HepG2 (cell line): ENCODE measurements around the gene C6orf62. TPM values are rescaled to one million over a fixed set of nuclear protein-coding genes. Genes with fewer than 3 reads are reported as not detected.

Experiments used
- AGO2 ChIP-seq: fragments of 200-400 bp; formaldehyde crosslinking; optimal IDR thresholded peaks from 2 replicates; pipeline ENCODE3; 2017; ENCODE audit warnings: mild to moderate bottlenecking, low read depth, low read length, moderate library complexity
- DZIP1 ChIP-seq: sonication (generic); formaldehyde crosslinking; IDR thresholded peaks from 2 replicates; pipeline ENCODE4 v1.5.0; 2020; ENCODE audit warnings: mild to moderate bottlenecking, missing genetic modification reagents
- ETV6 ChIP-seq: sonication (generic); formaldehyde crosslinking; conservative IDR thresholded peaks from 2 replicates; pipeline ENCODE4 v1.4.0; 2020; ENCODE audit warnings: missing genetic modification reagents
- HIC2 ChIP-seq: sonication (generic); formaldehyde crosslinking; IDR thresholded peaks from 2 replicates; pipeline ENCODE4 v1.9.0; 2022; ENCODE audit warnings: low read depth, missing genetic modification reagents
- HOXA3 ChIP-seq: sonication (generic); formaldehyde crosslinking; IDR thresholded peaks from 2 replicates; pipeline ENCODE4 v1.5.0; 2020; ENCODE audit warnings: missing genetic modification reagents
- MYNN ChIP-seq: sonication (generic); formaldehyde crosslinking; IDR thresholded peaks from 2 replicates; pipeline ENCODE4 v1.4.0; 2020; ENCODE audit warnings: mild to moderate bottlenecking, low read depth, missing genetic modification reagents
- NFIC ChIP-seq: IDR thresholded peaks from 2 replicates; pipeline ENCODE4 v1.6.1; 2012; ENCODE audit warnings: mild to moderate bottlenecking, low read length, inconsistent platforms
- NONO ChIP-seq, 2 experiments: fragments of 450-650 bp in 1 of 2; sonication (generic) in 1 of 2; formaldehyde crosslinking in 1 of 2; IDR thresholded peaks in 1 of 2; conservative IDR thresholded peaks in 1 of 2; 2 replicates each; pipeline versions ENCODE4 v1.6.1 to v1.8.0; 2017 to 2022; ENCODE audit warnings: mild to moderate bottlenecking in 1 of 2, missing genetic modification reagents in 1 of 2, moderate library complexity in 1 of 2
- PLRG1 ChIP-seq: fragments of 450-650 bp; conservative IDR thresholded peaks from 2 replicates; pipeline ENCODE4 v1.6.1; 2016
- SKI ChIP-seq: fragments of 450-650 bp; IDR thresholded peaks from one replicate; pipeline ENCODE4 v1.6.1; 2018; ENCODE audit warnings: mild to moderate bottlenecking; ENCODE audit not compliant: partially characterized antibody
- SMAD9 ChIP-seq: sonication (generic); formaldehyde crosslinking; IDR thresholded peaks from 2 replicates; pipeline ENCODE4 v1.5.1; 2020; ENCODE audit warnings: mild to moderate bottlenecking, missing genetic modification reagents
- SMARCC2 ChIP-seq: fragments of 450-650 bp; IDR thresholded peaks from 2 replicates; pipeline ENCODE4 v1.6.1; 2017; ENCODE audit warnings: antibody characterized with exemption, mild to moderate bottlenecking
- TBX2 ChIP-seq: sonication (generic); formaldehyde crosslinking; IDR thresholded peaks from 2 replicates; pipeline ENCODE4 v1.5.0; 2020; ENCODE audit warnings: missing genetic modification reagents, mild to moderate bottlenecking, borderline replicate concordance
- ZFP1 ChIP-seq: IDR thresholded peaks from 2 replicates; pipeline ENCODE4 v1.6.1; 2016
- ZFP37 ChIP-seq: sonication (generic); formaldehyde crosslinking; IDR thresholded peaks from 2 replicates; pipeline ENCODE4 v1.4.0; 2020; ENCODE audit warnings: missing genetic modification reagents, borderline replicate concordance
- ZNF136 ChIP-seq: sonication (generic); formaldehyde crosslinking; IDR thresholded peaks from 2 replicates; pipeline ENCODE4 v1.8.1; 2022; ENCODE audit warnings: low read depth, mild to moderate bottlenecking, moderate library complexity, missing genetic modification reagents
- ZNF331 ChIP-seq: sonication (generic); formaldehyde crosslinking; IDR thresholded peaks from 2 replicates; pipeline ENCODE4 v1.4.0; 2020; ENCODE audit warnings: missing genetic modification reagents
- ZNF333 ChIP-seq: sonication (generic); formaldehyde crosslinking; IDR thresholded peaks from 2 replicates; pipeline ENCODE4 v1.4.0; 2020; ENCODE audit warnings: mild to moderate bottlenecking, missing genetic modification reagents, borderline replicate concordance
- ZNF746 ChIP-seq: sonication (generic); formaldehyde crosslinking; IDR thresholded peaks from 2 replicates; pipeline ENCODE4 v1.8.0; 2022; ENCODE audit warnings: mild to moderate bottlenecking, missing genetic modification reagents
- ZSCAN21 ChIP-seq: sonication (generic); formaldehyde crosslinking; IDR thresholded peaks from 2 replicates; pipeline ENCODE4 v1.8.0; 2022; ENCODE audit warnings: mild to moderate bottlenecking, missing genetic modification reagents, moderate library complexity, borderline replicate concordance
- polyA plus RNA-seq, 8 experiments: library from polyadenylated mRNA; depleted of rRNA in 3 of 8; stranded (reverse) in 7 of 8; unstranded in 1 of 8; fragments of >200 nt; fragmentation: Illumina TruSeq in 4 of 8; extraction: Trizol in 4 of 8; gene quantifications; 2 replicates each; pipeline versions ENCODE4 v1.2.1 to v1.2.3, GENCODE V29; 2011 to 2016; ENCODE audit warnings: low read depth in 4 of 8, missing spikeins in 1 of 8, mixed read lengths in 1 of 8; ENCODE audit not compliant: insufficient read depth in 1 of 8
- total RNA-seq, 5 experiments: library from RNA; depleted of rRNA; stranded (reverse); fragments of >200 nt; fragmentation: Illumina TruSeq; extraction: Trizol; gene quantifications; 2 replicates each; pipeline ENCODE4 v1.2.3, GENCODE V29; 2016; ENCODE audit warnings: low read depth in 1 of 5
- TF ChIP-seq, protein P1 (sequence below): sonication (generic); formaldehyde crosslinking; IDR thresholded peaks from 2 replicates; pipeline ENCODE4 v1.4.0; 2020; ENCODE audit warnings: missing genetic modification reagents, borderline replicate concordance

C6orf62 gene
- total and polyA plus RNA-seq, 2 of the 13 experiments (the other 11 are each of a cell fraction or from before 2014, with no cell fraction given), result 54.8 to 90.4 TPM

- TF ChIP-seq DZIP1 (CRISPR knock-in tag) (0 out of 2 replicates have a peak, but pooled peaks have one; percentile 10), ZFP1 (CRISPR knock-in tag) (peak; percentile 16), HOXA3 (CRISPR knock-in tag) (peak; percentile 61; the same call in 1 of the 2 replicates), SMARCC2 (0 out of 2 replicates have a peak, but pooled peaks have one; percentile 17), MYNN (CRISPR knock-in tag) (peak; percentile 93), HIC2 (CRISPR knock-in tag) (peak; percentile 52; the same call in 1 of the 2 replicates), PLRG1 (no peak), SKI (peak; percentile 6), ZNF331 (CRISPR knock-in tag) (peak; percentile 79), ZNF746 (CRISPR knock-in tag) (peak; percentile 84; the same call in 1 of the 2 replicates), ZSCAN21 (CRISPR knock-in tag) (peak; percentile 68), SMAD9 (CRISPR knock-in tag) (peak; percentile 67; the same call in 1 of the 2 replicates), ZNF333 (CRISPR knock-in tag) (peak; percentile 92; the same call in 1 of the 2 replicates), NFIC (0 out of 2 replicates have a peak, but pooled peaks have one; percentile 68), TBX2 (CRISPR knock-in tag) (peak; percentile 76; the same call in 1 of the 2 replicates), ZNF136 (CRISPR knock-in tag) (peak; percentile 9; the same call in 1 of the 2 replicates), ETV6 (CRISPR knock-in tag) (peak; percentile 74; the same call in 1 of the 2 replicates), NONO (IDR thresholded peaks at IDR 0.05) (no peak), NONO (CRISPR knock-in tag; conservative IDR thresholded peaks at IDR 0.05) (peak; percentile 65), ZFP37 (peak; percentile 67; the same call in 1 of the 2 replicates), AGO2 (peak; percentile 67)
- TF ChIP-seq, protein P1, sequence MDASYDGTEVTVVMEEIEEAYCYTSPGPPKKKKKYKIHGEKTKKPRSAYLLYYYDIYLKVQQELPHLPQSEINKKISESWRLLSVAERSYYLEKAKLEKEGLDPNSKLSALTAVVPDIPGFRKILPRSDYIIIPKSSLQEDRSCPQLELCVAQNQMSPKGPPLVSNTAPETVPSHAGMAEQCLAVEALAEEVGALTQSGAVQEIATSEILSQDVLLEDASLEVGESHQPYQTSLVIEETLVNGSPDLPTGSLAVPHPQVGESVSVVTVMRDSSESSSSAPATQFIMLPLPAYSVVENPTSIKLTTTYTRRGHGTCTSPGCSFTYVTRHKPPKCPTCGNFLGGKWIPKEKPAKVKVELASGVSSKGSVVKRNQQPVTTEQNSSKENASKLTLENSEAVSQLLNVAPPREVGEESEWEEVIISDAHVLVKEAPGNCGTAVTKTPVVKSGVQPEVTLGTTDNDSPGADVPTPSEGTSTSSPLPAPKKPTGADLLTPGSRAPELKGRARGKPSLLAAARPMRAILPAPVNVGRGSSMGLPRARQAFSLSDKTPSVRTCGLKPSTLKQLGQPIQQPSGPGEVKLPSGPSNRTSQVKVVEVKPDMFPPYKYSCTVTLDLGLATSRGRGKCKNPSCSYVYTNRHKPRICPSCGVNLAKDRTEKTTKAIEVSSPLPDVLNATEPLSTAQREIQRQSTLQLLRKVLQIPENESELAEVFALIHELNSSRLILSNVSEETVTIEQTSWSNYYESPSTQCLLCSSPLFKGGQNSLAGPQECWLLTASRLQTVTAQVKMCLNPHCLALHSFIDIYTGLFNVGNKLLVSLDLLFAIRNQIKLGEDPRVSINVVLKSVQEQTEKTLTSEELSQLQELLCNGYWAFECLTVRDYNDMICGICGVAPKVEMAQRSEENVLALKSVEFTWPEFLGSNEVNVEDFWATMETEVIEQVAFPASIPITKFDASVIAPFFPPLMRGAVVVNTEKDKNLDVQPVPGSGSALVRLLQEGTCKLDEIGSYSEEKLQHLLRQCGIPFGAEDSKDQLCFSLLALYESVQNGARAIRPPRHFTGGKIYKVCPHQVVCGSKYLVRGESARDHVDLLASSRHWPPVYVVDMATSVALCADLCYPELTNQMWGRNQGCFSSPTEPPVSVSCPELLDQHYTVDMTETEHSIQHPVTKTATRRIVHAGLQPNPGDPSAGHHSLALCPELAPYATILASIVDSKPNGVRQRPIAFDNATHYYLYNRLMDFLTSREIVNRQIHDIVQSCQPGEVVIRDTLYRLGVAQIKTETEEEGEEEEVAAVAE, result peak; percentile 38
Measured at GRCh38 chr6:24721461-24722215, 2.7 kb upstream of the C6orf62 start (continued).
